Common myeloid progenitor, CD34-positive (primary cell): ENCODE measurements around the gene GOLIM4.
"Not testable (repeated sequence)": the region's sequence is repeated elsewhere in the genome, so short reads cannot be mapped to it uniquely, and the experiment has no call there.

Source experiments
- CTCF ChIA-PET: fragments of 350-600 bp; sonication (Branson Sonifier 250); formaldehyde crosslinking; loops from one replicate; lab custom pipeline; 2021; ENCODE audit warnings: antibody characterized with exemption; lab: Charles Lee
- POLR2A ChIA-PET: fragments of 350-600 bp; sonication (Branson Sonifier 250); formaldehyde crosslinking; loops from one replicate; lab custom pipeline; 2021; ENCODE audit warnings: antibody characterized with exemption; lab: Charles Lee
- DNase-seq, 3 donors: peaks; one replicate each; pipeline versions ENCODE4 v3.0.0 to v3.0.0-alpha.2; 2013
- H3K27ac ChIP-seq, 2 experiments: 1 replicate in 1 of 2; 2 replicates in 1 of 2; pipeline ENCODE4 v1.7.0; 2013; ENCODE audit warnings: inconsistent platforms in 2 of 2, low read length in 2 of 2, mild to moderate bottlenecking in 2 of 2, low read depth in 1 of 2, moderate library complexity in 1 of 2; ENCODE audit not compliant: severe bottlenecking in 2 of 2, insufficient read depth in 1 of 2, poor library complexity in 1 of 2
- H3K27me3 ChIP-seq, 5 experiments: replicated peaks in 2 of 5; 1 replicate in 3 of 5; 2 replicates in 2 of 5; pipeline versions ENCODE4 v1.6.1 to v1.7.0; 2013; ENCODE audit warnings: low read length in 4 of 5, mild to moderate bottlenecking in 2 of 5, moderate library complexity in 2 of 5, inconsistent platforms in 1 of 5; ENCODE audit not compliant: insufficient read depth in 5 of 5, control insufficient read depth in 4 of 5
- H3K36me3 ChIP-seq, 4 experiments: 1 replicate in 2 of 4; 2 replicates in 2 of 4; pipeline versions ENCODE4 v1.6.1 to v1.7.0; 2013; ENCODE audit warnings: low read length in 3 of 4, control low read depth in 1 of 4, mild to moderate bottlenecking in 1 of 4; ENCODE audit not compliant: control insufficient read depth in 4 of 4, insufficient read depth in 4 of 4
- H3K4me1 ChIP-seq, 4 experiments: 1 replicate in 3 of 4; 2 replicates in 1 of 4; pipeline versions ENCODE4 v1.6.1 to v1.7.1; 2013; ENCODE audit warnings: low read length in 3 of 4, mild to moderate bottlenecking in 3 of 4, control low read depth in 1 of 4, inconsistent platforms in 1 of 4, moderate library complexity in 1 of 4; ENCODE audit not compliant: control insufficient read depth in 4 of 4, insufficient read depth in 4 of 4; ENCODE audit errors: control extremely low read depth in 1 of 4
- H3K4me3 ChIP-seq, 7 experiments: 1 replicate in 4 of 7; 2 replicates in 3 of 7; pipeline versions ENCODE4 v1.5.1 to v1.7.0; 2013; ENCODE audit warnings: mild to moderate bottlenecking in 7 of 7, low read length in 6 of 7, moderate library complexity in 6 of 7, inconsistent platforms in 2 of 7, low read depth in 2 of 7, control low read depth in 1 of 7; ENCODE audit not compliant: insufficient read depth in 4 of 7, control insufficient read depth in 1 of 7; ENCODE audit errors: extremely low read depth in 1 of 7
- H3K9me3 ChIP-seq, 5 experiments: 1 replicate in 4 of 5; 2 replicates in 1 of 5; pipeline versions ENCODE4 v1.6.1 to v1.7.1; 2013; ENCODE audit warnings: low read length in 4 of 5, mild to moderate bottlenecking in 2 of 5, inconsistent platforms in 1 of 5, low read depth in 1 of 5, moderate library complexity in 1 of 5; ENCODE audit not compliant: control insufficient read depth in 4 of 5, insufficient read depth in 2 of 5; ENCODE audit errors: control extremely low read depth in 1 of 5
- WGBS: methylation state at CpG from one replicate; pipeline ENCODE4 v1.1.5; 2013; ENCODE audit not compliant: insufficient coverage; 5-methylcytosine and 5-hydroxymethylcytosine counted together

The GOLIM4 gene

DNA sequence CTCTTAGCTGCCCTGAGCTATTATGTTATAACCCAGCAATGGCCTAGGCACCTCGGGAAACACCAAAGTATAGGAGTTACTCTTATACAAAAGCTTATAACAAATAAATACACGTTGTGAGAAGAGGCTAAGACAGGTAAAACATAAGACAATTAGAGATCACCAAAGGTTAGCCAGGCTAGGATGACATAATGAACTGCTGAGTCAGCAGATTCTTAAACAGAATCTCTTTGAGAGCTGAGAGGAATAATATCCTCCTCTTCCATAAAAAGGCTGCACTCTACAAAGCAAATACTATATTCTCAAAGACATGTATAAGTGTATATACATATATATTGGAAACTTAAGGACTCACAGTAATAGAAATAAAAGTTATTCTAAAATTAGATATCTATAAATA is 37.2 kb downstream of the GOLIM4 start:
- no peak for DNase-seq
- Histone ChIP-seq H3K27ac (no peak overlapping the region), H3K4me3 (no peak overlapping the region), H3K9me3 (peaks cover 0 to 23% (median 0%) of the 10 kb centered on the region in 5 experiments), H3K4me1 (peaks cover 3 to 8% (median 6%) of the 10 kb centered on the region in 4 experiments), H3K36me3 (peaks cover 0 to 2% (median 0%) of the 10 kb centered on the region in 4 experiments), H3K27me3 (no peaks in the 10 kb centered on the region)
- WGBS: 100% methylated on average over 1 of the region's 2 CpGs
- POLR2A ChIA-PET: no interaction called here
- CTCF ChIA-PET: interaction anchor here (0.9 to 1.5 kb wide), 4 partner anchors 18 to 111 kb away, joined by 3 to 8 read pairs (median 6); no protein-coding TSS in a partner anchor

DNA sequence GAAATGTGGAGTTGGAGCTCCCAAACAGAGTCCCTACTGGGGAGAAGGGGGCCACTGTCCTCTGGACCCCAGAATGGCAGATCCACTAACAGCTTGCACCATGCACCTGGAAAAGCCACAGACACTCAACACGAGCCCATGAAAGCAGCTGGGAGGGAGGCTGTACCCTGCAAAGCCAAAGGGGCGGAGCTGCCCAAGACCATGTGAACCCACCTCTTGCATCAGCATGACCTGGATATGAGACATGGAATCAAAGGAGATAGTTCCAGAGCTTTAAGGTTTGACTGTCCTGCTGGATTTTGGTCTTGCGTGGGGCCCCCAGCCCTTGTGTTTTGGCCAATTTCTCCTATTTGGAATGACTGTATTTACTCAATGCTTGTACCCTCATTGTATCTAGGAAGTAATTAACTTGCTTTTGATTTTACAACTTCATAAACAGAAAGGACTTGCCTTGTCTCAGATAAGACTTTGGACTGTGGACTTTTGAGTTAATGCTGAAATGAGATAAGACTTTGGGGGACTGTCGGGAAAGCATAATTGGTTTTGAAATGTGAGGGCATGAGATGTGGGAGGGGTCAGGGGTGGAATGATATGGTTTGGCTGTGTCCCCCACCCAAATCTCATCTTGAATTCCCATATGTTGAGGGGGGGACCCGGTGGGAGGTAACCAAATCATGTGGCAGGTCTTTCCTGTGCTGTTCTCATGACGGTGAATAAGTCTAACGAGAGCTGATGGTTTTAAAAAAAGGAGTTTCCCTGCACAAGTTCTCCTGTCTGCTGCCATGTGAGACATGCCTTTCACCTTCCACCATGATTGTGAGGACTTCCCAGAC is 39.1 kb downstream of the GOLIM4 start:
- H3K27ac ChIP-seq, H3K4me1 ChIP-seq, H3K4me3 ChIP-seq, H3K36me3 ChIP-seq, H3K27me3 ChIP-seq, POLR2A ChIA-PET: not testable (repeated sequence)
- CTCF ChIA-PET: interaction anchor here (1.4 to 17.6 kb wide), 4 partner anchors 9 to 108 kb away, joined by 3 to 270 read pairs (median 4); no protein-coding TSS in a partner anchor
- H3K9me3 ChIP-seq: peaks cover 0 to 23% (median 0%) of the 10 kb centered on the region in 5 experiments
- WGBS: 97% methylated on average over 5 of the region's 7 CpGs
- peak in 1 of 3 donors; percentile 18 for DNase-seq

DNA sequence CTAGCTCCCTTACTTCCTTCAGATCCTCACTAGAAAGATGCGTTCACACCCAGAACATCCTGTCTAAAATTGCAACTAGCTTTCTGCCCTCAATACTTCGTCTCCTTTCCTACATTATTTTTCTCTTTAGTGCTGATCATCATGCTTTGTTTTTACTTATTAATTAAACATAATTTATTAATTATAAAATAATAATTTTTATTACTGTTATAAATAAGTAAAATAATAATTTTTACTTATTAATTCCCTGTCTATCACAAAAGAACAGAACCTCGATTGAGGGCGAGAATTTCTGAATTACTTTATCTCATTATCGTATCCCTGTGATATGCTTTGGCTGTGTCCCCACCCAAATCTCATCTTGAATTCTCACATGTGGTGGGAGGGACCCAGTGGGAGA is 41.3 kb downstream of the GOLIM4 start:
- WGBS: 100% methylated on average over 1 of the region's 5 CpGs
- no peaks in the 10 kb centered on the region for H3K27me3 ChIP-seq
- H3K9me3 ChIP-seq: peaks cover 0 to 23% (median 0%) of the 10 kb centered on the region in 5 experiments
- H3K27ac ChIP-seq: no peak overlapping the region
- POLR2A ChIA-PET: no interaction called here
- no peak for DNase-seq
- H3K36me3 ChIP-seq: peaks cover 0 to 2% (median 0%) of the 10 kb centered on the region in 4 experiments
- H3K4me1 ChIP-seq: no peaks in the 10 kb centered on the region
- CTCF ChIA-PET: interaction anchor here (1.5 to 17.6 kb wide), 4 partner anchors 12 to 111 kb away, joined by 4 to 270 read pairs (median 4); no protein-coding TSS in a partner anchor
- H3K4me3 ChIP-seq: no peak overlapping the region

DNA sequence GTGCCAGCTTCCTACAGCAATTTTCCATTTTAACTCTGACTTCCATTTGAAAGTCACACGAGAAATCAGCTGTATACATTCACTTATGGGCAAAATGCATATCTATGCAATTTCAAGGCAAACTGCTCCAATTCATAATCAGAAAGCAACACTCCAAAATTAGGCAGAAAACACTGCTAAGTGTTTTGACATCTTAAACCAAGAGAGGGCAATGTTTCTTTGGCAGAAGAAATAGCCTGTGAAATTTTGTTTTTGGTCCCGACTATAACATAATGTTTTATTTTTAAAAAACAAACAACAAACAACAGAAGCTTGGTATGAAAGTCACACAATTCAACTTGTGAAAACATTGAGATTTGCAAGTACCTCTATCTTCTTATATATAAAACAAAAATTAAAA is 42.6 kb downstream of the GOLIM4 start:
- no peak overlapping the region for H3K4me3 ChIP-seq
- H3K27ac ChIP-seq: no peak overlapping the region
- DNase-seq: peak in 1 of 3 donors; percentile 31
- peaks cover 0 to 2% (median 0%) of the 10 kb centered on the region in 4 experiments for H3K36me3 ChIP-seq
- POLR2A ChIA-PET: interaction anchor here (0.5 kb wide), 1 partner anchor 43 kb away, joined by 3 read pairs; the partner anchor contains the start of gene GOLIM4
- CTCF ChIA-PET: interaction anchor here (0.7 to 17.6 kb wide), 14 partner anchors 10 to 585 kb away, joined by 3 to 270 read pairs (median 5); no protein-coding TSS in a partner anchor
- 90% methylated on average over 1 of the region's 2 CpGs for WGBS
- H3K27me3 ChIP-seq: no peaks in the 10 kb centered on the region
- peaks cover 0 to 23% (median 0%) of the 10 kb centered on the region in 5 experiments for H3K9me3 ChIP-seq
- H3K4me1 ChIP-seq: peaks cover 0 to 9% (median 7%) of the 10 kb centered on the region in 4 experiments

DNA sequence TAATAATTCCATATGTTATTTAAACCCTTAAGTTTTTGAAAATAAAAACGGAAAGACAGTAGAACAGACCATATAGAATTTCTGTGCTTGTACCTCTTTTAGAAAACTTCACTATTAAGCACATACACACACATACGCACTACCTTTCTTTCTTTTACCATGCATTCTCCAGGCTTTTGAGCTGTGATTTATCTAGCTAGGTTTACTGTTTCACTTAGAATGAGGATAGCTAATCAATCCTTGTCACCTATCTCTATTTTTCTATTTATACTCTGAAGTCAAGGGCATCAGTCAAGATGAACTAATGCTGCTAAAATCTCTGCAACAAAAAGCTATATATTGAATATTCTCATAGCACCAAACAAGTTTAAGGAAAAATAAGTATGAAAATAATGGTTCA is 43.2 kb downstream of the GOLIM4 start:
- 100% methylated on average over 1 of the region's 2 CpGs for WGBS
- Histone ChIP-seq H3K36me3 (peaks cover 0 to 2% (median 0%) of the 10 kb centered on the region in 4 experiments), H3K27ac (no peak overlapping the region), H3K9me3 (peaks cover 0 to 22% (median 0%) of the 10 kb centered on the region in 5 experiments), H3K4me1 (peaks cover 0 to 12% (median 7%) of the 10 kb centered on the region in 4 experiments), H3K27me3 (no peaks in the 10 kb centered on the region), H3K4me3 (no peak overlapping the region)
- POLR2A ChIA-PET: interaction anchor here (0.5 kb wide), 1 partner anchor 43 kb away, joined by 3 read pairs; the partner anchor contains the start of gene GOLIM4
- DNase-seq: no peak
- CTCF ChIA-PET: interaction anchor here (0.9 to 17.6 kb wide), 12 partner anchors 10 to 159 kb away, joined by 3 to 270 read pairs (median 5); no protein-coding TSS in a partner anchor

DNA sequence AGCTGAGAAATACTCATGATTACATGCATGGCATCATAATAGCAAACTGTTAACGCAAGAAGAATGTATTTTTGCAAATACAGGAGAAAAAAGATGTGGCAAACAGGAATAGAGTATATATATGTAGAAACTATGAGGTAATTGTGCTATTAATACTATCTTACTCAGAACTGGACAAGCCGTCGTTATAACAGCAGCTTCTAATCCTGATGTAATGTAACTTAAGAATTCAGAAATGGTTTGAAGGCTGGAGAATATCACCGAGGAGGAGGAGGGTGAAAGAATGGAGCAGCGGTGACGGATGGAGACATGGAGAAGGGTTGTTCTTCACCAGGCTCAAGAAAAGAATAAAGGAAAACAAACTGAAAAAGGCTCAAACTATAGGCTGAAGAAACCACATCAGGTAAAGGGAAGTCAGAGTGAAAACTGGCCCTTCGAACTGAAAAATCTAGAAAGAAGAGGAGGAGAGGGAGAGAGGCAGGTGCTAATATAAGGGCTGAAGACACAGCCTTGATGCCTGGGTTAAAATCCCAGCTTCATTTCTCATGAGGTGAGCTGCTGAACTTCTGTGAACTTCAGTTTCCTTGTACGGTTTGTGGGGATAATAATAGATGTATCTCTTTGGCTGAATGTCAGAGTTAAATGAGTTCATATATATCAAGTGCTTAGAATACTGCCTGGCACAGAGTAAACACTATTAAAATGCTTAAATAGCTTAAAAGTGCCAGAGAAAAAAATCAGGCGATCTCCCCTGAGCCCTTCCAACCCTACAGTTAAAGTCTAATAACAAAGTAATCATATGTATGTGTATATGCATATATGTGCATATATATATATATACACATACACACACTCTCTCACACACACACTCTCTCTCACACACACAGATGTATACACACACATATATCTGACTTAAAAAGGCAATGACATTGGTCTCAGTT is 43.9 kb downstream of the GOLIM4 start:
- Histone ChIP-seq H3K27ac (no peak overlapping the region), H3K9me3 (peaks cover 0 to 15% (median 0%) of the 10 kb centered on the region in 5 experiments), H3K36me3 (peaks cover 0 to under 1% (median 0%) of the 10 kb centered on the region in 4 experiments), H3K4me1 (peaks cover 0 to 12% (median 7%) of the 10 kb centered on the region in 4 experiments), H3K27me3 (no peaks in the 10 kb centered on the region), H3K4me3 (no peak overlapping the region)
- ChIA-PET POLR2A (no interaction called here), CTCF (interaction anchor here (0.9 to 17.6 kb wide), 9 partner anchors 11 to 160 kb away, joined by 3 to 270 read pairs (median 8); no protein-coding TSS in a partner anchor)
- no peak for DNase-seq
- WGBS: 95% methylated on average over 4 of the region's 9 CpGs
